ENCODE measurements around the gene ZSWIM6. TPM values are rescaled to one million over a fixed set of nuclear protein-coding genes. Genes with fewer than 3 reads are reported as not detected.

Gene ZSWIM6
- total and polyA plus RNA-seq, 12 donors = 2.1 to 10.3 (median 6.7) TPM

DNA sequence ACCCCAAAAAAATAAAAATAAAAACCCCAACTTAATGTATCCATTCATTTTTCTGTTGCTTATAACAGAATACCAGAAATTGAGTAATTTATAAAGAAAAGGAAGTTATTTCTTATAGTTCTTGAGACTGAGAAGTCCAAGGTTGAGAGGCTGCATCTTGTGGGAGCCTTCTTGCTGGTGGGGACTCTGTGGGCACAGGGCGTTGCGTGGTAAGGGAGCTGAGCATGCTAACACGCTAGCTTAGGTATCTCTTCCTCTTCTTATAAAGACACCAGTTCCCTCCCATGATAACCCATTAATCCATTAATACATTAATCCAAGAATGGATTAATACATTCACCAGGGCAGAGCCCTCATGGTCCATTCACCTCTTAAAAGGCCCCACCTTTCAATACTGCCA is 150.9 kb downstream of the ZSWIM6 start:
- DNase-seq (no peak), ATAC-seq (no peak)
- H3K36me3 ChIP-seq = no peaks in the 10 kb centered on the region
- H3K9me3 ChIP-seq = peaks cover 0 to 14% (median 0%) of the 10 kb centered on the region in 11 donors
- intact Hi-C loops (cut with DNase I) = no loop called here
- 96% methylated on average over 3 of the region's 3 CpGs for WGBS, 2 donors
- no peak overlapping the region for H3K27ac ChIP-seq
- TF ChIP-seq, protein P1, sequence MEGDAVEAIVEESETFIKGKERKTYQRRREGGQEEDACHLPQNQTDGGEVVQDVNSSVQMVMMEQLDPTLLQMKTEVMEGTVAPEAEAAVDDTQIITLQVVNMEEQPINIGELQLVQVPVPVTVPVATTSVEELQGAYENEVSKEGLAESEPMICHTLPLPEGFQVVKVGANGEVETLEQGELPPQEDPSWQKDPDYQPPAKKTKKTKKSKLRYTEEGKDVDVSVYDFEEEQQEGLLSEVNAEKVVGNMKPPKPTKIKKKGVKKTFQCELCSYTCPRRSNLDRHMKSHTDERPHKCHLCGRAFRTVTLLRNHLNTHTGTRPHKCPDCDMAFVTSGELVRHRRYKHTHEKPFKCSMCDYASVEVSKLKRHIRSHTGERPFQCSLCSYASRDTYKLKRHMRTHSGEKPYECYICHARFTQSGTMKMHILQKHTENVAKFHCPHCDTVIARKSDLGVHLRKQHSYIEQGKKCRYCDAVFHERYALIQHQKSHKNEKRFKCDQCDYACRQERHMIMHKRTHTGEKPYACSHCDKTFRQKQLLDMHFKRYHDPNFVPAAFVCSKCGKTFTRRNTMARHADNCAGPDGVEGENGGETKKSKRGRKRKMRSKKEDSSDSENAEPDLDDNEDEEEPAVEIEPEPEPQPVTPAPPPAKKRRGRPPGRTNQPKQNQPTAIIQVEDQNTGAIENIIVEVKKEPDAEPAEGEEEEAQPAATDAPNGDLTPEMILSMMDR (IDR thresholded peaks at IDR 0.05) = no peak
- H3K4me3 ChIP-seq = no peak overlapping the region
- H3K27me3 ChIP-seq = no peaks in the 10 kb centered on the region
- H3K4me1 ChIP-seq = peaks cover 0 to 3% (median 0%) of the 10 kb centered on the region in 9 donors

DNA sequence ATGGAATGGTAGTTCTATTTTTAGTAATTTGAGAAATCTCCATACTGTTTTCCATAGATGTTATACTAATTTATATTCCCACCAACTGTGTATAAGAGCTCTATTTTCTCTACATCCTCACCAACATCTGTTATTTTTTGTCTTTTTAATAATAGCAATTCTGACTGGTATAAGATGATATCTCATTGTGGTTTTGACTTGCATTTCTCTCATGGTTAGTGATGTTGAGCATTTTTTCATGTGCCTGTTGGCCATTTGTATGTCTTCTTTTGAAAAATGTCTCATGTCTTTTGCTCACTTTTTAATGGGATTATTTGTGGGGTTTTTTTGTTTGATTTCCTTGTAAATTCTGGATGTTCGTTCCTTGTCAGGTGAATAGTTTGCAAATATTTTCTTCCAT is 154.4 kb downstream of the ZSWIM6 start:
- Histone ChIP-seq H3K4me3 (no peak overlapping the region), H3K4me1 (peaks cover 0 to 5% (median 0%) of the 10 kb centered on the region in 9 donors), H3K9me3 (peaks cover 0 to 14% (median 0%) of the 10 kb centered on the region in 11 donors), H3K36me3 (no peaks in the 10 kb centered on the region), H3K27me3 (no peaks in the 10 kb centered on the region), H3K27ac (no peak overlapping the region)
- no peak for DNase-seq
- no peak for ATAC-seq
- intact Hi-C loops (cut with DNase I) = no loop called here
- TF ChIP-seq, protein P1 (IDR thresholded peaks at IDR 0.05) = no peak
- 95 to 97% methylated on average over 1 of the region's 1 CpG for WGBS, 2 donors

DNA sequence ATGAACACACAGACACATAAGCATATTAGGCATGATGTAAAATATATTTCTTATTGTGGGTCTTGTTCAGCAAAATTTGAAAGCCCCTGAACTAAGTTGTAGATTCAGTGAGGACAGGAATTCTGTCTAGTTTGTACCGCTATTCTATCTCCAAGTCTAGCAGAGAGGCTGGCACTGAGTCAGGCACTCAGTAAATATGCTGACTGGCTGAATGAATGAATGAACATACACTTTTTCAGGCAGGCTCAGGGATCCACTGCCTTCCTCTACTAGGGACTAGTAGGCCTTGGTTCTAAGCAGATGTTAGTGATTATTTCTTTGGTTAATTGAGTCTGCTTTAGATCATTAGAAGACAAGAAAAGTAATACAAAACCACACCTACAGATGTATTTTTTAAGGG is 157.5 kb downstream of the ZSWIM6 start:
- Histone ChIP-seq H3K27ac (no peak overlapping the region), H3K4me3 (no peak overlapping the region), H3K4me1 (peaks cover 0 to 5% (median 0%) of the 10 kb centered on the region in 9 donors), H3K36me3 (peaks cover 0 to 8% (median 0%) of the 10 kb centered on the region in 9 donors), H3K9me3 (peaks cover 0 to 14% (median 0%) of the 10 kb centered on the region in 11 donors), H3K27me3 (no peaks in the 10 kb centered on the region)
- 88 to 92% methylated on average over 1 of the region's 1 CpG for WGBS, 2 donors
- TF ChIP-seq, protein P1 (IDR thresholded peaks at IDR 0.05) = no peak
- ATAC-seq (no peak), DNase-seq (no peak)
- intact Hi-C loops (cut with DNase I) = no loop called here

DNA sequence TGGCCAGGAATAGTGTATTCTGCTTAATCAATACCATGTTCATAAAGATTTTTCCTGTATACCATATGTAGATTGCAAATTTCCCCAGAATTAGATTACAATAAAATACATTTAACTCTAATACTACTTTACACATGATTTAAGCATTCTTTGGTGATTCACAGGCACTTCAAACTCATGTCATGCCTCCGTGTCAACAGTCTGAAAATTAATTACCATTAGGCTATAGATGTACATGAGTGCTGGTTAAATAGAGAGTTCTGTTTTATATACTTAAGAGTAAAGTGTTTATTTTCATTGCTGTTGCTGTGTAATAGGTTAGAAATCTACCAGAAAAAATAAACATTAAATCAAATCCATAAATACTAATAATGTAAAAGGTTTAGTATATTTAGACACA is 159.8 kb downstream of the ZSWIM6 start:
- no peak overlapping the region for H3K27ac ChIP-seq
- no peak overlapping the region for H3K4me3 ChIP-seq
- H3K27me3 ChIP-seq = no peaks in the 10 kb centered on the region
- DNase-seq (no peak), ATAC-seq (no peak)
- peaks cover 0 to 13% (median 0%) of the 10 kb centered on the region in 9 donors for H3K4me1 ChIP-seq
- 93 to 100% methylated on average over 1 of the region's 1 CpG for WGBS, 2 donors
- peaks cover 0 to 27% (median 0%) of the 10 kb centered on the region in 9 donors for H3K36me3 ChIP-seq
- peaks cover 0 to 9% (median 0%) of the 10 kb centered on the region in 11 donors for H3K9me3 ChIP-seq
- intact Hi-C loops (cut with DNase I) = loop anchor here in 1 of 10 donors (10.0 kb wide), 1 partner anchor 147 kb away; no protein-coding TSS in a partner anchor
- TF ChIP-seq, protein P1 (IDR thresholded peaks at IDR 0.05) = no peak

Data from heart right ventricle (tissue), 16 donors.